ENCODE data around the gene NUB1.

Gene NUB1

GRCh38 chr7:151314401-151314800 lies 27.2 kb upstream of the NUB1 start:
- no peak for DNase-seq

- DNase-seq: peak; percentile 27
Observed at GRCh38 chr7:151315038-151315655, 26.5 kb upstream of the NUB1 start.

GRCh38 chr7:151316896-151317295 lies 24.7 kb upstream of the NUB1 start:
- DNase-seq: no peak

GRCh38 chr7:151317936-151318335 lies 23.7 kb upstream of the NUB1 start:
- no peak for DNase-seq

GRCh38 chr7:151319189-151319588 lies 22.4 kb upstream of the NUB1 start:
- no peak for DNase-seq

- no peak for DNase-seq
Observed at GRCh38 chr7:151320263-151320845, 21.3 kb upstream of the NUB1 start.

GRCh38 chr7:151321341-151321740 lies 20.3 kb upstream of the NUB1 start:
- no peak for DNase-seq

- DNase-seq: no peak
Observed at GRCh38 chr7:151322906-151323305, 18.7 kb upstream of the NUB1 start.

- DNase-seq: no peak
Observed at GRCh38 chr7:151327022-151327421, 14.6 kb upstream of the NUB1 start.

GRCh38 chr7:151327659-151328058 lies 14.0 kb upstream of the NUB1 start:
- no peak for DNase-seq

- DNase-seq: no peak
Observed at GRCh38 chr7:151330181-151330580, 11.4 kb upstream of the NUB1 start.

- no peak for DNase-seq
Observed at GRCh38 chr7:151330661-151331060, 11.0 kb upstream of the NUB1 start.

GRCh38 chr7:151334628-151335027 lies 7.0 kb upstream of the NUB1 start:
- DNase-seq: no peak

- no peak for DNase-seq
Observed at GRCh38 chr7:151336027-151336708, 5.4 kb upstream of the NUB1 start.

GRCh38 chr7:151337346-151337745 lies 4.3 kb upstream of the NUB1 start:
- DNase-seq: no peak

- no peak for DNase-seq
Observed at GRCh38 chr7:151338809-151339208, 2.8 kb upstream of the NUB1 start.

GRCh38 chr7:151339651-151340382 lies 1.8 kb upstream of the NUB1 start:
- no peak for DNase-seq

- DNase-seq: no peak
Observed at GRCh38 chr7:151340794-151341356, 737 bp upstream of the NUB1 start.

- DNase-seq: no peak
Observed at GRCh38 chr7:151342102-151342646, 562 bp downstream of the NUB1 start.

- DNase-seq: no peak
Observed at GRCh38 chr7:151342811-151343210, 1.2 kb downstream of the NUB1 start.

- DNase-seq: no peak
Observed at GRCh38 chr7:151343516-151343915, 1.9 kb downstream of the NUB1 start.

GRCh38 chr7:151345576-151346469 lies 4.2 kb downstream of the NUB1 start:
- no peak for DNase-seq
